ENCODE data around the gene TSSK3.

Gene TSSK3

DNA sequence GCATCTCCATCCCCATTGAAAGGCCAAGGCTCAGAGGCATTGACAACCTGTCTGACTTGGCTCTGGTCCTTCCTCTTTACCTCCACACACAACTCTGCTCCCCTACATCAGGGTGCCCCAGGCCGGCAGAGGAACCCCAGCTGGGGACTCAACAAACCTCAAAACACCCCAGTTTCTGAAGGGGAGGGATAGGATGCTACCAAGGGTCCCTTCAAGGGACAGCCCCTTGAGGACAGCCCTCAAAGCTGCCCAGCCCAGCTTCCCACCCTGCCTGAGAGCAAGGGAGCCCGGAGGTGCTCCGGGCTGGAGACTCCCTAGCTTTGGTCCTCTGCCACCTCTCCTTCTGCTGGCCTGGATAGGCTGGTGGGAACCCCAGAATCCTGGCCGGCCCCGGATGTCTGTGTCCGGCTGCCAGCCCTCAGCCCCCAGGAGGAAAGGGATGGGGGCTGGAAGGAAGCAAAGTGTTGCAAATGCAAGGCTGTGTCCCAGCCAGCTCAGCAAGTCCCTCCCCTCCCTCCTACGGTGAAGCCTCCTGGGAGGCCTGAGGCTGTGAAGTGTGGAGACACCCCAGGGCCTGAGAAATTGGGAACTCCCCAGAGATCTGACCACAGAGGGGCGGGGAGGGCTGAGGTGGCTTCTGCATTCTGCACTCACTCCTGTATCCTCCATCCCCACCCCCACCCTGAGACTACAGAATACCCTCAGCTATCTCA is 25.2 kb upstream of the TSSK3 start:
- DNase-seq (ENCODE audit: extremely low read depth, insufficient read length): peak; percentile 68
- Histone ChIP-seq H3K4me3 (replicated peaks; ENCODE audit: low read depth, low read length) (peak overlapping the region; percentile 43; the same call in 1 of the 2 replicates), H3K36me3 (ENCODE audit: control insufficient read depth, insufficient read depth, low read length) (peaks cover 11% of the 10 kb centered on the region), H3K27me3 (replicated peaks; ENCODE audit: control insufficient read depth, insufficient read depth, low read length) (no peaks in the 10 kb centered on the region)
- TF ChIP-seq, protein P1, sequence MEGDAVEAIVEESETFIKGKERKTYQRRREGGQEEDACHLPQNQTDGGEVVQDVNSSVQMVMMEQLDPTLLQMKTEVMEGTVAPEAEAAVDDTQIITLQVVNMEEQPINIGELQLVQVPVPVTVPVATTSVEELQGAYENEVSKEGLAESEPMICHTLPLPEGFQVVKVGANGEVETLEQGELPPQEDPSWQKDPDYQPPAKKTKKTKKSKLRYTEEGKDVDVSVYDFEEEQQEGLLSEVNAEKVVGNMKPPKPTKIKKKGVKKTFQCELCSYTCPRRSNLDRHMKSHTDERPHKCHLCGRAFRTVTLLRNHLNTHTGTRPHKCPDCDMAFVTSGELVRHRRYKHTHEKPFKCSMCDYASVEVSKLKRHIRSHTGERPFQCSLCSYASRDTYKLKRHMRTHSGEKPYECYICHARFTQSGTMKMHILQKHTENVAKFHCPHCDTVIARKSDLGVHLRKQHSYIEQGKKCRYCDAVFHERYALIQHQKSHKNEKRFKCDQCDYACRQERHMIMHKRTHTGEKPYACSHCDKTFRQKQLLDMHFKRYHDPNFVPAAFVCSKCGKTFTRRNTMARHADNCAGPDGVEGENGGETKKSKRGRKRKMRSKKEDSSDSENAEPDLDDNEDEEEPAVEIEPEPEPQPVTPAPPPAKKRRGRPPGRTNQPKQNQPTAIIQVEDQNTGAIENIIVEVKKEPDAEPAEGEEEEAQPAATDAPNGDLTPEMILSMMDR (IDR thresholded peaks at IDR 0.05; ENCODE audit: insufficient read depth, low read length, poor library complexity, severe bottlenecking): no peak

DNA sequence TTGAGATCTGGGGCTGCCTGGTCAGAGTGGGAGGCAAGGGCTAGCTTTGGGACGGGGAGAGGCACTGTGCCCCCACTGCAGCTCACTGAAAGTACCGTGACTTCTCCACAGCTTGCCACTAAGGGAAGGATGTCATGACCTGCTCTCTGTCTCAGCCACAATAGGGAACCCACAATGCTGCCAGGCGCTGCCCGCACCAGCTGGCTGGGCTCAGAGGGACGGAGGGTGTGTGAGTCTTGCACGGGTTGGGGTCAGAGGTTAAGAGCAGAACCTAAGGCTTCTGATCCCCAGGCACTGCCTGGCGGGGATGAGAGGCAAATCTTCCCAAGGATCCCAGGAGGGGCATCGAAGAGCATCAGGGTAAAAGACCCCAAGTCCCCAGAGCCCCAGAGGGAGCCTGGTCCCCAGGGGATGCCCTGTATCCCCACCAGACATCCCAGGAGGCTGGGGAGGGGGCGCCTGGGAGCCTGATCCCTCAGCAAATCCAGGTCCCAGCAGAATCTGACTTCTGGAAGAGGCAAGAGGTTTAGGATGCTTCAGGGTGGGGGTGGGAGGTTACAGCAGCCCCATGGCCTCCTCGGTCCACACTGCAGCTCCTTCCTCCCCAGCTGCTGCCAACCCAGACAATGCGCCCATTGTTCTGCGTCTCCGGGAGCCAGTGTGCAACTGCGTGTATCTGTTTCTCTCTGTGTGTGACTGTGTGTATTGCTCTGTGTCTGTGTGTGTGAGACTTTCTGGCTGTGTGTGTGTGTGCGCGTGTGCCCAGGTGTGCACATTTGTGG is 24.3 kb upstream of the TSSK3 start:
- Histone ChIP-seq H3K27me3 (replicated peaks; ENCODE audit: control insufficient read depth, insufficient read depth, low read length) (no peaks in the 10 kb centered on the region), H3K36me3 (ENCODE audit: control insufficient read depth, insufficient read depth, low read length) (peaks cover 4% of the 10 kb centered on the region), H3K4me3 (replicated peaks; ENCODE audit: low read depth, low read length) (no peak overlapping the region)
- peak; percentile 74 for DNase-seq (ENCODE audit: extremely low read depth, insufficient read length)
- TF ChIP-seq, protein P1 (IDR thresholded peaks at IDR 0.05; ENCODE audit: insufficient read depth, low read length, poor library complexity, severe bottlenecking): no peak

DNA sequence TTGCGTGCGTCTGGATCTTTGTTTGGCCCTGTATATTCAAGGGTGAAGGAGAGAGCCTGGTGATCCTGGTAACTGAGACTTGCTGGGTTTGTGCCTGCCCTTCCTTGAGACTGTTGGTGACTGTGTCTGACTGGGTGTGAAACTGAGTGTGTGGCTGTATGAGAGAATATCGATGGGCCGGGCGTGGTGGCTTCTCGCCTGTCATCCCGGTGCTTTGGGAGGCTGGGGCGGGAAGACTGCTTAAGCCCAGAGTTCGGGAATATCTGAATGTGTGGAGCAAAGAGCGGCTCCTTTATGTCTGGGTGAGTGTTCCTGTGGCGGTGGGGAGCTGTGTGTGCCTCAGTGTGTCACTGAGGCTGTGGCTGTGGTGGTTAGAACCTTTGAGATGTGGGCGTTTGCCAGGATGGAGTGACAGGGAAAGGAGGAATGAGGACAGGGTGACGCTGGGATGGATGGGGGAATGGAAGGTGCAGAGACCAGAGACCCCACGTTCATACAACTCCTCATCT is 23.6 kb upstream of the TSSK3 start:
- no peak for DNase-seq (ENCODE audit: extremely low read depth, insufficient read length)
- H3K36me3 ChIP-seq (ENCODE audit: control insufficient read depth, insufficient read depth, low read length): peaks cover 4% of the 10 kb centered on the region

DNA sequence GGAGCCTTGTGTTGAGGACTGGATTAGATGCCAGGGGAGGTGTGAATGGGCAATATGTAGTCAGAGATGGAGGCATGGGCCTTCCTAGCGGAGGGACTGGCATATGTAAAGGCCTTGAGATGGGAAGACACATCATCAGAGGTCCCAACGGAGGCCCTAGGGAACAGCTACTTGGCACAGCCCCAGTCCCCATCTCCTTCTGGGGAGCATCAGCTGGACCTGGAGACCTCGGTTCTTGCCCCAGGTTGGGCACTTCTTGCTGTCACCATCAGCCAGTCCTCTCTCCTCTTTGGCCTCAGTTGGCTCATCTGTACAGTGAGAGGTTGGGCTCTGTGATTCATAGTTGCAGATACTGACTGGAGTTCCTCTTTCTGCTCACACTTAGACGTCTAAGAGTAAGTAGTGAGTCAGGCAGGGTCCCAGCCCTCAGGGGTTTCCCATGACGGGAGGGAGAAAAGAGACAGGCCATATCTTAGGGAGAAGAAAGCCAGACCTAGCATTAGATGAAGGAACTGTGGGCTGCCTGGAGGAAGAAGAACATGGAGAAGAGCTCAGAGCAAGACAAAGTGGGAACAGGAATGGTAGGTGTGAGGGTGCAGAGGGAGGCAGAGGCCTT is 22.9 kb upstream of the TSSK3 start:
- H3K4me3 ChIP-seq (replicated peaks; ENCODE audit: low read depth, low read length): no peak overlapping the region; the same call in 1 of the 2 replicates
- DNase-seq (ENCODE audit: extremely low read depth, insufficient read length): peak; percentile 50
- H3K27me3 ChIP-seq (replicated peaks; ENCODE audit: control insufficient read depth, insufficient read depth, low read length): no peaks in the 10 kb centered on the region
- TF ChIP-seq, protein P1 (IDR thresholded peaks at IDR 0.05; ENCODE audit: insufficient read depth, low read length, poor library complexity, severe bottlenecking): no peak
- H3K36me3 ChIP-seq (ENCODE audit: control insufficient read depth, insufficient read depth, low read length): peaks cover under 1% of the 10 kb centered on the region

More for the DNA sequence above, 23.6 kb upstream of the TSSK3 start:
- no peaks in the 10 kb centered on the region for H3K27me3 ChIP-seq (replicated peaks; ENCODE audit: control insufficient read depth, insufficient read depth, low read length)
- no peak overlapping the region for H3K4me3 ChIP-seq (replicated peaks; ENCODE audit: low read depth, low read length)
- TF ChIP-seq, protein P1 (IDR thresholded peaks at IDR 0.05; ENCODE audit: insufficient read depth, low read length, poor library complexity, severe bottlenecking): no peak

DNA sequence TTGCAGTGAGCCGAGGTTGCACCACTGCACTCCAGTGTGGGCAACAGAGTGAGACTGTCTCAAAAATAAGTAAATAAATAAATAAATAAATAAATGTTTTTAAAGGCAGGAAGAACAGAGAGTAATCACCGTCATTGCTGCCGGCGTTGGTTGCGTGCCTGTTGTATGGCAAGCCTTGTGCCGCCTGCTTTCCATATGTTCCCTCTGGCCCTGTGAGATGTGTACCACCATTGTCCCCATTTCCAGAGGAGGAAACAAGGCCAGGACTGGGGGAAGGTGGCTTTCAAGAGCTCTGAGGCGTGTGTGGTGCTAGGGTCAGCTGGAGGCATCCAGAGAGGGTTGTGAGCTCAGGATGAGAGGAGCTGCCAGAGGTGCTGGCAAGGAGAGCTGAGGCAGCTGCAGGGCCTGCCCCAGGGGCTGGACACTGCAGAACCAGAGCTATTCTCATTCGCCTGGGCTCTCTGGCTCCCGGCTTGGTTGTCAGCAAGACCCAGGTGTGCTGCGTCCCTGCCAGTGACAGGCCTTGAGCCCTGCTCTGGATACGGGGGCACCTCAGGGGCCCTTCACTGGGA is 21.1 kb upstream of the TSSK3 start:
- Histone ChIP-seq H3K27me3 (replicated peaks; ENCODE audit: control insufficient read depth, insufficient read depth, low read length) (no peaks in the 10 kb centered on the region), H3K4me3 (replicated peaks; ENCODE audit: low read depth, low read length) (no peak overlapping the region), H3K36me3 (ENCODE audit: control insufficient read depth, insufficient read depth, low read length) (no peaks in the 10 kb centered on the region)
- TF ChIP-seq, protein P1 (IDR thresholded peaks at IDR 0.05; ENCODE audit: insufficient read depth, low read length, poor library complexity, severe bottlenecking): no peak
- DNase-seq (ENCODE audit: extremely low read depth, insufficient read length): no peak

All from GM06990 (cell line).